Adrenal gland (tissue), 12 donors: ENCODE data around the gene KLF11. TPM values are rescaled to one million over a fixed set of nuclear protein-coding genes. Genes with fewer than 3 reads are reported as not detected.

Experiments
- DNase-seq, 7 donors: peaks; one replicate each; pipeline ENCODE4 v3.0.0-alpha.2; 2019 to 2020
- H3K27ac ChIP-seq, 5 donors: fragments of 200-600 bp; sonication (generic) in 4 of 5; 1 replicate in 3 of 5; 2 replicates in 2 of 5; pipeline versions ENCODE4 v1.5.1 to v1.8.0; 2016 to 2020; ENCODE audit warnings: mild to moderate bottlenecking in 1 of 5
- H3K27me3 ChIP-seq: fragments of 200-600 bp; 2 replicates; pipeline ENCODE4 v1.8.0; 2021
- H3K36me3 ChIP-seq, 2 donors: fragments of 200-600 bp; replicated peaks in 1 of 2; 1 replicate in 1 of 2; 2 replicates in 1 of 2; pipeline versions ENCODE4 v1.5.1 to v1.8.0; 2018 to 2022
- H3K4me1 ChIP-seq, 2 donors: fragments of 200-600 bp; replicated peaks in 1 of 2; 1 replicate in 1 of 2; 2 replicates in 1 of 2; pipeline versions ENCODE4 v1.5.1 to v1.8.0; 2018 to 2021
- H3K4me3 ChIP-seq, 4 donors: fragments of 200-600 bp; sonication (generic) in 3 of 4; one replicate each; pipeline ENCODE4 v1.5.1; 2016 to 2018
- H3K9me3 ChIP-seq, 3 donors: fragments of 200-600 bp; sonication (generic) in 1 of 3; replicated peaks in 1 of 3; 1 replicate in 2 of 3; 2 replicates in 1 of 3; pipeline versions ENCODE4 v1.5.1 to v1.8.0; 2016 to 2021
- CTCF ChIP-seq, 6 experiments: fragments of 450-650 bp in 4 of 6; fragments of 200-600 bp in 2 of 6; sonication (generic) in 1 of 6; IDR thresholded peaks; 1 replicate in 5 of 6; 2 replicates in 1 of 6; pipeline versions ENCODE4 v1.5.1 to v1.8.0; 2016 to 2021; ENCODE audit warnings: antibody characterized with exemption in 6 of 6, mild to moderate bottlenecking in 2 of 6, moderate library complexity in 1 of 6
- POLR2A ChIP-seq, 2 donors: fragments of 450-650 bp; IDR thresholded peaks; one replicate each; pipeline ENCODE4 v1.6.1; 2017; ENCODE audit warnings: antibody characterized with exemption in 2 of 2, mild to moderate bottlenecking in 2 of 2, moderate library complexity in 1 of 2
- WGBS, 4 donors: extraction: QIAGEN DNeasy Blood & Tissue Kit in 2 of 4; methylation state at CpG; one replicate each; pipeline versions ENCODE4 v1.1.5 to v1.1.7; 2013 to 2017; 5-methylcytosine and 5-hydroxymethylcytosine counted together
- intact Hi-C, 2 donors: fragments of 100-400 bp; cut with DNase I; formaldehyde crosslinking; loops; one replicate each; pipeline versions ENCODE4 v1.14.1 to v1.15.0; 2022 to 2023
- polyA plus RNA-seq, 3 donors: library from polyadenylated mRNA; stranded (reverse); fragments of 200-250 nt in 2 of 3; fragments of 350-450 nt in 1 of 3; fragmentation: Illumina TruSeq in 1 of 3; extraction: RNeasy Lipid Tissue Mini Kit (QIAGEN cat#74804) in 1 of 3; gene quantifications; one replicate each; pipeline ENCODE4 v1.2.3, GENCODE V29; 2013 to 2014
- total RNA-seq, 9 donors: library from RNA; depleted of rRNA in 4 of 9; stranded (reverse); fragments of >200 nt in 4 of 9; fragments of 120-200 nt in 1 of 9; fragmentation: NEBNext Ultra II Directional in 1 of 9; extraction: Animal tissue kit (Norgen Biotek cat#: 25700) in 1 of 9; gene quantifications; one replicate each; pipeline versions ENCODE4 v1.1.0 to v1.2.4, GENCODE V29; 2013 to 2023
- donor health status: healthy with polysubstance abuse.
- donor health status: Bipolar disorder and iron deficiency.
- donor health status: DM: yes; HTN: yes; CAD: no.
- donor health status: DM: no; HTN: no; CAD: no.
- donor health status: DM: no; HTN: no; CAD: no.
- donor health status: DM: yes; HTN: yes; CAD: no.

Gene KLF11
- total and polyA plus RNA-seq, 12 donors, result 6.8 to 75.7 (median 26.1) TPM

GRCh38 chr2:10019602-10020400 is 23.5 kb upstream of the KLF11 start:
- no peaks in the 10 kb centered on the region for H3K36me3 ChIP-seq
- no peaks in the 10 kb centered on the region for H3K9me3 ChIP-seq
- intact Hi-C loops, result no loop called here
- TF ChIP-seq POLR2A (IDR thresholded peaks at IDR 0.05) (no peak), CTCF (IDR thresholded peaks at IDR 0.05) (no peak)
- no peaks in the 10 kb centered on the region for H3K4me1 ChIP-seq
- no peaks in the 10 kb centered on the region for H3K27me3 ChIP-seq
- 84 to 88% (median 86%) methylated on average over 12 to 27 of the region's 27 CpGs for WGBS, 4 donors
- peak in 1 of 7 donors; percentile 13 for DNase-seq
- H3K27ac ChIP-seq, result no peak overlapping the region
- no peak overlapping the region for H3K4me3 ChIP-seq

GRCh38 chr2:10022041-10022421 is 21.3 kb upstream of the KLF11 start:
- TF ChIP-seq POLR2A (IDR thresholded peaks at IDR 0.05), result no peak
- TF ChIP-seq CTCF (IDR thresholded peaks at IDR 0.05), result no peak
- no peak overlapping the region for H3K4me3 ChIP-seq
- WGBS, 4 donors, result 90 to 96% (median 92%) methylated on average over 2 to 16 of the region's 16 CpGs
- H3K4me1 ChIP-seq, result no peaks in the 10 kb centered on the region
- no peaks in the 10 kb centered on the region for H3K27me3 ChIP-seq
- no peak overlapping the region for H3K27ac ChIP-seq
- H3K9me3 ChIP-seq, result no peaks in the 10 kb centered on the region
- peak in 1 of 7 donors; percentile 3 for DNase-seq
- no peaks in the 10 kb centered on the region for H3K36me3 ChIP-seq
- intact Hi-C loops, result no loop called here

GRCh38 chr2:10022445-10022844 is 20.9 kb upstream of the KLF11 start:
- no peaks in the 10 kb centered on the region for H3K4me1 ChIP-seq
- TF ChIP-seq CTCF (IDR thresholded peaks at IDR 0.05) (no peak), POLR2A (IDR thresholded peaks at IDR 0.05) (no peak)
- intact Hi-C loops, result no loop called here
- DNase-seq, result peak in 1 of 7 donors; percentile 3
- H3K27me3 ChIP-seq, result no peaks in the 10 kb centered on the region
- WGBS, 4 donors, result 92 to 96% (median 95%) methylated on average over 3 to 4 of the region's 4 CpGs
- H3K9me3 ChIP-seq, result no peaks in the 10 kb centered on the region
- H3K36me3 ChIP-seq, result no peaks in the 10 kb centered on the region
- no peak overlapping the region for H3K27ac ChIP-seq
- no peak overlapping the region for H3K4me3 ChIP-seq

- no peaks in the 10 kb centered on the region for H3K4me1 ChIP-seq
- intact Hi-C loops, result no loop called here
- TF ChIP-seq CTCF (IDR thresholded peaks at IDR 0.05) (peak in 1 of 6 experiments; percentile 4), POLR2A (IDR thresholded peaks at IDR 0.05) (no peak)
- no peaks in the 10 kb centered on the region for H3K36me3 ChIP-seq
- H3K4me3 ChIP-seq, result no peak overlapping the region
- DNase-seq, result peak in 1 of 7 donors; percentile 10
- 83 to 87% (median 86%) methylated on average over 5 to 10 of the region's 10 CpGs for WGBS, 4 donors
- no peak overlapping the region for H3K27ac ChIP-seq
- H3K9me3 ChIP-seq, result no peaks in the 10 kb centered on the region
- no peaks in the 10 kb centered on the region for H3K27me3 ChIP-seq
Measured at GRCh38 chr2:10022966-10023662, 20.2 kb upstream of the KLF11 start.
